ENCODE measurements around the gene TBL3.

GRCh38 chr16:1978476-1979120, 6.7 kb downstream of the TBL3 start:
- no peak for TF ChIP-seq REST (IDR thresholded peaks at IDR 0.05; ENCODE audit: insufficient read depth in 1 of 2, low read depth in 2 of 2, low read length in 2 of 2)
- no peak for TF ChIP-seq POLR2AphosphoS5 (IDR thresholded peaks at IDR 0.05; ENCODE audit: low read depth, low read length)
- TF ChIP-seq TAF1 (IDR thresholded peaks at IDR 0.05; ENCODE audit: borderline replicate concordance, insufficient read depth, low read length) = no peak
- TF ChIP-seq FOXP2 (optimal IDR thresholded peaks at IDR 0.05; ENCODE audit: borderline replicate concordance, extremely low read depth, extremely low read length, insufficient read depth) = no peak
